Type B pancreatic cell (in vitro differentiated cells): ENCODE results near the gene CPNE1. TPM values are rescaled to one million over a fixed set of nuclear protein-coding genes. Genes with fewer than 3 reads are reported as not detected.
A peak's percentile ranks its signal among the peaks of the same experiment; 100 is the strongest.

Experiments
- DNase-seq: peaks from one replicate; pipeline ENCODE4 v3.0.0; 2021; ENCODE audit warnings: mixed read lengths; ENCODE audit not compliant: unreplicated experiment; ENCODE audit errors: extremely low spot score
- H3K27ac Mint-ChIP-seq: 2 replicates; pipeline ENCODE4 v1.8.0; 2021; ENCODE audit warnings: mild to moderate bottlenecking, mixed read lengths
- H3K27me3 Mint-ChIP-seq: 2 replicates; pipeline ENCODE4 v1.8.0; 2021; ENCODE audit warnings: mixed read lengths
- H3K36me3 Mint-ChIP-seq: 2 replicates; pipeline ENCODE4 v1.8.0; 2021; ENCODE audit warnings: mixed read lengths
- H3K4me1 Mint-ChIP-seq: one replicate; pipeline ENCODE4 v1.8.0; 2021; ENCODE audit warnings: mixed read lengths; ENCODE audit not compliant: unreplicated experiment
- H3K4me3 Mint-ChIP-seq: 2 replicates; pipeline ENCODE4 v1.8.0; 2021; ENCODE audit warnings: mild to moderate bottlenecking, mixed read lengths
- H3K9me3 Mint-ChIP-seq: 2 replicates; pipeline ENCODE4 v1.8.0; 2021; ENCODE audit warnings: mixed read lengths
- total RNA-seq: library from RNA; stranded (reverse); gene quantifications from 2 replicates; pipeline ENCODE4 v1.2.1, GENCODE V29; 2021; ENCODE audit warnings: low replicate concordance
- TF ChIP-seq, protein P1 (sequence below): fragments of 200-600 bp; sonication (generic); conservative IDR thresholded peaks from 2 replicates; pipeline ENCODE4 v1.5.0; 2021; ENCODE audit warnings: antibody characterized with exemption, mild to moderate bottlenecking

Gene CPNE1
- total RNA-seq, 1 donor from 2014 or later, result 192 TPM

GRCh38 chr20:35620818-35621559 lies 43.7 kb downstream of the CPNE1 start:
- Mint-ChIP-seq H3K36me3 (peaks cover 7% of the 10 kb centered on the region), H3K9me3 (no peaks in the 10 kb centered on the region), H3K4me1 (peaks cover 5% of the 10 kb centered on the region), H3K4me3 (no peak overlapping the region), H3K27me3 (peaks cover 4% of the 10 kb centered on the region), H3K27ac (no peak overlapping the region)
- TF ChIP-seq, protein P1, sequence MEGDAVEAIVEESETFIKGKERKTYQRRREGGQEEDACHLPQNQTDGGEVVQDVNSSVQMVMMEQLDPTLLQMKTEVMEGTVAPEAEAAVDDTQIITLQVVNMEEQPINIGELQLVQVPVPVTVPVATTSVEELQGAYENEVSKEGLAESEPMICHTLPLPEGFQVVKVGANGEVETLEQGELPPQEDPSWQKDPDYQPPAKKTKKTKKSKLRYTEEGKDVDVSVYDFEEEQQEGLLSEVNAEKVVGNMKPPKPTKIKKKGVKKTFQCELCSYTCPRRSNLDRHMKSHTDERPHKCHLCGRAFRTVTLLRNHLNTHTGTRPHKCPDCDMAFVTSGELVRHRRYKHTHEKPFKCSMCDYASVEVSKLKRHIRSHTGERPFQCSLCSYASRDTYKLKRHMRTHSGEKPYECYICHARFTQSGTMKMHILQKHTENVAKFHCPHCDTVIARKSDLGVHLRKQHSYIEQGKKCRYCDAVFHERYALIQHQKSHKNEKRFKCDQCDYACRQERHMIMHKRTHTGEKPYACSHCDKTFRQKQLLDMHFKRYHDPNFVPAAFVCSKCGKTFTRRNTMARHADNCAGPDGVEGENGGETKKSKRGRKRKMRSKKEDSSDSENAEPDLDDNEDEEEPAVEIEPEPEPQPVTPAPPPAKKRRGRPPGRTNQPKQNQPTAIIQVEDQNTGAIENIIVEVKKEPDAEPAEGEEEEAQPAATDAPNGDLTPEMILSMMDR, result no peak
- no peak for DNase-seq

DNA sequence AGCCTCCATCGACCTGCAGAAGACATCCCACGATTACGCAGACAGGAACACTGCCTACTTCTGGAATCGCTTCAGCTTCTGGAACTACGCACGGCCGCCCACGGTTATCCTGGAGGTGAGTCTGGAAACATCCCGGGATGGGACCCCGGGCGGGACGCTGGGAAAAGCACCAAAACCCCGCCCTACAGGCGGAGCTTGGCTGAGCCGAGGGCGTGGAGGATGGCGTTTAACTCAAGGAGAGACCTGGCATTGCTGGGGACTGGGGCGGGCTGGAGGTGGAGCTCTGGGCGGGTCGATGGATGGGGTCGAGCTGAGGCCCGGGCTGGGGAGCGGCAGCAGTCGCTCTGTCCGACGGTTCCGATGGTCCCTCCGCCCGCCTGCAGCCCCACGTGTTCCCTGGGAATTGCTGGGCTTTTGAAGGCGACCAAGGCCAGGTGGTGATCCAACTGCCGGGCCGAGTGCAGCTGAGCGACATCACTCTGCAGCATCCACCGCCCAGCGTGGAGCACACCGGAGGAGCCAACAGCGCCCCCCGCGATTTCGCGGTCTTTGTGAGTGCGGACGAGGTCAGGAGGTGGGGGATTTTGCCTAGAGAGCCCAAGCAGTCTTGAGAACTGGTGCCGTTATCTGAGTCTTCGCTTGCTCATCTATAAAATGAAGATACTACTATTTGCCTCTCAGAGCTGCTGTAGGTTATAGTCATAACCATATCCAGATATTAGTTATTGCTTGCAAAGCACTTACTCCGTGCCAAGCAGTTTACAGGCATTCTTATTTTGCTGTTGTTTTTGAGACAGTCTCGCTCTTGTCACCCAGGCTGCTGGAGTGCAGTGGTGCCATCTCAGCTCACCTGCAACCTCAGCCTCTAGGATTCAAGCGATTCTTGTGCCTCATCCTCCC lies 45.3 kb downstream of the CPNE1 start:
- H3K4me3 Mint-ChIP-seq, result peak overlapping the region; percentile 91
- H3K27me3 Mint-ChIP-seq, result peaks cover 4% of the 10 kb centered on the region
- H3K9me3 Mint-ChIP-seq, result no peaks in the 10 kb centered on the region
- peak overlapping the region; percentile 50 for H3K27ac Mint-ChIP-seq
- TF ChIP-seq, protein P1, result peak; percentile 75
- no peaks in the 10 kb centered on the region for H3K36me3 Mint-ChIP-seq
- DNase-seq, result peak; percentile 82
- peaks cover 5% of the 10 kb centered on the region for H3K4me1 Mint-ChIP-seq

GRCh38 chr20:35618263-35619131 lies 46.2 kb downstream of the CPNE1 start:
- no peaks in the 10 kb centered on the region for H3K9me3 Mint-ChIP-seq
- peaks cover 4% of the 10 kb centered on the region for H3K27me3 Mint-ChIP-seq
- H3K4me1 Mint-ChIP-seq, result peaks cover 5% of the 10 kb centered on the region
- H3K27ac Mint-ChIP-seq, result peak overlapping the region; percentile 41
- TF ChIP-seq, protein P1, result no peak
- no peak for DNase-seq
- H3K4me3 Mint-ChIP-seq, result peak overlapping the region; percentile 91
- H3K36me3 Mint-ChIP-seq, result no peaks in the 10 kb centered on the region

DNA sequence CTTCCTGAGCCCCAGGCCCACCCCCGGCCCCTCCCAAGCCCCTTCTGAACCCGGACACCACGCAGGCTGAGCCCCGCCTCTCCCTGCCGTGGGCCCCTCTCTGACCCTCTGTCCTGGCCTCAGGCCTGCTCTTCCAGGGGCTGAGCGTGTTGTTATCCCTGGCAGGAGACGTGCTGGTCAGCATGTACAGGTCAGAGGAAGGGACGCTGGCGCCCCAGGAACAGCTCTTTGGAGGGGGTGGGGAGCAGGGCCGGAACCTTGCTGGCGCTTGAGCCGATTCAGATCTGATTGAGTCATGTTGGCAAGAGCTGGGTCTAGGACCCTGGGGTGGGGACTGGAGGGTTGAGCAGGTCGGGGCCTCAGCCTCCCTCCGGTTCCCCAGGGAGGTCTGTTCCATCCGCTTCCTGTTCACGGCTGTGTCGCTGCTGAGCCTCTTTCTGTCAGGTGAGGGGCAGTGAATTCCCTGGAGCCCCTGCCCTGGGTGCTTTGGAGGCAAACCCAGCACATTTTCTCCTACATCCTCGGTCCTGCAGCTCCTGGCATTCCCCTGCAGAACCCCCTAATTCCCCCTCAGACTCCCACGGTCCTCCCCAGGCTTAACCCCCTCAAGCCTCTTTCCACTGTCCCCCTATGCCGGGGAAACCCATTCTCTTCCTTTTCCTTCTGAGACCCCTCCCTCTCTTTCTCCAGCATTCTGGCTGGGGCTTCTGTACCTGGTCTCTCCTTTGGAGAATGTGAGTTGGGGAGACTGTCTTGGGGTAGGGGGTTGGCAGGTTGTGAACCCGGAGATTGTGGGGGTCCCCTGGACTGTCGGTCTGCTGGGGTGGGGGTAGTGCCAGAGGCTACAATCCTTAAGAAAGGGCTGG lies 47.1 kb downstream of the CPNE1 start:
- Mint-ChIP-seq H3K4me3 (peak overlapping the region; percentile 91), H3K27ac (peak overlapping the region; percentile 91), H3K27me3 (peaks cover 4% of the 10 kb centered on the region), H3K36me3 (no peaks in the 10 kb centered on the region), H3K9me3 (no peaks in the 10 kb centered on the region), H3K4me1 (peaks cover 5% of the 10 kb centered on the region)
- TF ChIP-seq, protein P1, result peak; percentile 55
- DNase-seq, result no peak
